GM12872 (cell line): ENCODE results near the gene UNC45A.

Experiments used
- CTCF ChIP-seq: IDR thresholded peaks from 3 replicates; pipeline ENCODE4 v1.5.1; 2011; ENCODE audit warnings: low read depth, mild to moderate bottlenecking, low read length, moderate library complexity; ENCODE audit not compliant: insufficient read depth

UNC45A gene

GRCh38 chr15:90906181-90906849 lies 28.8 kb upstream of the UNC45A start:
- no peak for TF ChIP-seq CTCF

- TF ChIP-seq CTCF, result no peak
These were observed 27.9 kb upstream of the UNC45A start for GRCh38 chr15:90907051-90907660.

- TF ChIP-seq CTCF, result no peak
These were observed 27.1 kb upstream of the UNC45A start for GRCh38 chr15:90907838-90908507.

- no peak for TF ChIP-seq CTCF
These were observed 25.1 kb upstream of the UNC45A start for GRCh38 chr15:90909976-90910375.

- TF ChIP-seq CTCF, result no peak
These were observed 24.4 kb upstream of the UNC45A start for GRCh38 chr15:90910441-90911301.

GRCh38 chr15:90911302-90911623 lies 23.8 kb upstream of the UNC45A start:
- no peak for TF ChIP-seq CTCF
